Suppressor macrophage treated with lipopolysaccharide for 4 hours (primary cell): ENCODE data around the gene FKBP2.

ENCODE experiments used
- DNase-seq: peaks from one replicate; pipeline ENCODE4 v3.0.0-alpha.2; 2020

Gene FKBP2

GRCh38 chr11:64265176-64266160 lies 24.6 kb downstream of the FKBP2 start:
- DNase-seq: no peak

- no peak for DNase-seq
These were observed 25.4 kb downstream of the FKBP2 start for GRCh38 chr11:64266339-64266738.

- no peak for DNase-seq
These were observed 26.5 kb downstream of the FKBP2 start for GRCh38 chr11:64267207-64267945.

GRCh38 chr11:64268025-64268892 lies 27.4 kb downstream of the FKBP2 start:
- DNase-seq: no peak

- no peak for DNase-seq
These were observed 28.1 kb downstream of the FKBP2 start for GRCh38 chr11:64268893-64269539.

GRCh38 chr11:64269540-64270220 lies 28.8 kb downstream of the FKBP2 start:
- DNase-seq: peak; percentile 99

GRCh38 chr11:64275031-64275800 lies 34.3 kb downstream of the FKBP2 start:
- DNase-seq: no peak

- no peak for DNase-seq
These were observed 34.9 kb downstream of the FKBP2 start for GRCh38 chr11:64275841-64276240.

- no peak for DNase-seq
These were observed 35.9 kb downstream of the FKBP2 start for GRCh38 chr11:64276653-64277431.

GRCh38 chr11:64278576-64279190 lies 37.8 kb downstream of the FKBP2 start:
- no peak for DNase-seq

GRCh38 chr11:64281957-64282770 lies 41.3 kb downstream of the FKBP2 start:
- DNase-seq: no peak

- DNase-seq: no peak
These were observed 42.2 kb downstream of the FKBP2 start for GRCh38 chr11:64283092-64283491.

GRCh38 chr11:64284048-64284961 lies 43.4 kb downstream of the FKBP2 start, which contains the start of gene BAD:
Gene BAD, minus strand, starts transcription at chr11:64284665. Its CDS starts 297 bp downstream, at chr11:64284368.
- peak; percentile 96 for DNase-seq

- peak; percentile 87 for DNase-seq
These were observed 44.3 kb downstream of the FKBP2 start, which contains the start of gene GPR137 for GRCh38 chr11:64284962-64285884. Gene GPR137, plus strand, starts transcription at chr11:64285848. Its CDS starts 677 bp downstream, at chr11:64286525.

GRCh38 chr11:64285885-64286800 lies 45.2 kb downstream of the FKBP2 start:
- DNase-seq: no peak
